ENCODE results near the gene EPB41L4B.
"Not testable (repeated sequence)": the region's sequence is repeated elsewhere in the genome, so short reads cannot be mapped to it uniquely, and the experiment has no call there.

Gene EPB41L4B

DNA sequence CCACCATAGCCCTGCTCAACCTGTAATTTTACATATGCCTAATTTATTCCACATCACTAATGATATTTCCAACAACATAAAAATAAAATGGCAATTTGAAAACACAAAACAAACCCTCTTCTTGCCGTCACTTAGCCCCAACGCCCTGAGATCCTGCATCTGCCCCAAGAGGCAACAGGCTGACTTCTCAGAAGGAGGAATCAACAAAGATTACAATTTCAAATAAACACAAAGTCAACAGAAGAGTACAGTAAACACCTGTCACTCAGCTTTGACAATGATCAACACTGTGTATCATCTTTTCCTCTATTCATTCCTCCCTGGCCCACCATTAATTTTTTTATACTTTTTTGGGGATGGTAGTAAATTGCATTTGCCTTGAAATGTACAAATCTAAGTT, 19.8 kb downstream of the EPB41L4B start:
- Histone ChIP-seq H3K36me3 (ENCODE audit: control insufficient read depth, insufficient read depth, low read length) (no peaks in the 10 kb centered on the region), H3K4me3 (ENCODE audit: low read length) (no peak overlapping the region), H3K4me1 (ENCODE audit: control insufficient read depth, insufficient read depth, low read length) (no peaks in the 10 kb centered on the region), H3K27me3 (ENCODE audit: control insufficient read depth, insufficient read depth, low read length) (no peaks in the 10 kb centered on the region), H3K9me3 (ENCODE audit: control insufficient read depth, insufficient read depth, low read length) (no peaks in the 10 kb centered on the region), H3K27ac (ENCODE audit: low read length) (no peak overlapping the region)
- no peak for DNase-seq (ENCODE audit: low read depth, low spot score)
- WGBS (ENCODE audit: insufficient coverage, insufficient read length) = no CpG with 5 or more reads among the region's 2 CpGs

DNA sequence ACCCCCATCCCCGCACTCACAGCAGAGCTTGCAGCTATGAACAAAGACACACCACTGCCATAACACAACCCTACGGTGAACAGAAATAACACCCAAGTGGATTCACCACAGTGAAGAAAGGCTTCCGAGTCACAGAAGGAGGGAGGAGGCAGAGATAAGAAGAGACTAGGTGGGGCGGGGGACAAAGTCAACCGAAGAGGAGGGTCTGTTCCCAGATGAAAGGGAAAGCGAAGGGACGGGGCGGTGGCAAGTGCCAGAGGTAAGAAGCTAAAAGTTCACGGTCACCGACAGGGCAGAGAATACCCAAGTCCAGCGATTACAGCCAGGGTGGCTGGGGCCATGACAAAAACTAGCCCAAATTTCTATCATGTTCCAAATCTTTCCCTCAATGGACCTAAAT, 21.0 kb downstream of the EPB41L4B start:
- no peak for DNase-seq (ENCODE audit: low read depth, low spot score)
- WGBS (ENCODE audit: insufficient coverage, insufficient read length) = no CpG with 5 or more reads among the region's 11 CpGs
- no peak overlapping the region for H3K4me3 ChIP-seq (ENCODE audit: low read length)
- no peaks in the 10 kb centered on the region for H3K4me1 ChIP-seq (ENCODE audit: control insufficient read depth, insufficient read depth, low read length)
- no peaks in the 10 kb centered on the region for H3K27me3 ChIP-seq (ENCODE audit: control insufficient read depth, insufficient read depth, low read length)
- H3K9me3 ChIP-seq (ENCODE audit: control insufficient read depth, insufficient read depth, low read length) = no peaks in the 10 kb centered on the region
- no peaks in the 10 kb centered on the region for H3K36me3 ChIP-seq (ENCODE audit: control insufficient read depth, insufficient read depth, low read length)
- no peak overlapping the region for H3K27ac ChIP-seq (ENCODE audit: low read length)

DNA sequence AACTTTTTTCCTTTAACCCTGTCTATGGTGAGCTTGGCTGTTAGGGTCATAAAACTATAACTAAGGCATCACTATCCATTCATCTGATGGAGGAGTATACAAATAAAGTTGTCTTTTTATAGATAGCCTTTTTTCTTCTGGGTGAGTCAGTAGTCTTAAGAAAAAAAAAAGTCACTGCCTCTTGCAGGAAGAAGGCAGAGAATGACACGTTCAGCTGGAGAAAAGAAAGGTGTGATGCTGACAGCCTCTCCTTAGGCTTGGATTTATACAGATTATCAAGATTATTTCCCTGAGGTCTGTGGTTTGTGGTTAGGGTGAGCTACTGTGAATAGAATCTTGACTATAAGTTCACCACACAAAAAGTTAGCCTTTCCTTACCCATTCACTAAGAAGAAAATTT, 23.0 kb downstream of the EPB41L4B start:
- no peaks in the 10 kb centered on the region for H3K9me3 ChIP-seq (ENCODE audit: control insufficient read depth, insufficient read depth, low read length)
- no peak for DNase-seq (ENCODE audit: low read depth, low spot score)
- WGBS (ENCODE audit: insufficient coverage, insufficient read length) = no CpG with 5 or more reads among the region's 1 CpG
- H3K27ac ChIP-seq (ENCODE audit: low read length) = no peak overlapping the region
- no peaks in the 10 kb centered on the region for H3K4me1 ChIP-seq (ENCODE audit: control insufficient read depth, insufficient read depth, low read length)
- no peaks in the 10 kb centered on the region for H3K36me3 ChIP-seq (ENCODE audit: control insufficient read depth, insufficient read depth, low read length)
- no peak overlapping the region for H3K4me3 ChIP-seq (ENCODE audit: low read length)
- no peaks in the 10 kb centered on the region for H3K27me3 ChIP-seq (ENCODE audit: control insufficient read depth, insufficient read depth, low read length)

DNA sequence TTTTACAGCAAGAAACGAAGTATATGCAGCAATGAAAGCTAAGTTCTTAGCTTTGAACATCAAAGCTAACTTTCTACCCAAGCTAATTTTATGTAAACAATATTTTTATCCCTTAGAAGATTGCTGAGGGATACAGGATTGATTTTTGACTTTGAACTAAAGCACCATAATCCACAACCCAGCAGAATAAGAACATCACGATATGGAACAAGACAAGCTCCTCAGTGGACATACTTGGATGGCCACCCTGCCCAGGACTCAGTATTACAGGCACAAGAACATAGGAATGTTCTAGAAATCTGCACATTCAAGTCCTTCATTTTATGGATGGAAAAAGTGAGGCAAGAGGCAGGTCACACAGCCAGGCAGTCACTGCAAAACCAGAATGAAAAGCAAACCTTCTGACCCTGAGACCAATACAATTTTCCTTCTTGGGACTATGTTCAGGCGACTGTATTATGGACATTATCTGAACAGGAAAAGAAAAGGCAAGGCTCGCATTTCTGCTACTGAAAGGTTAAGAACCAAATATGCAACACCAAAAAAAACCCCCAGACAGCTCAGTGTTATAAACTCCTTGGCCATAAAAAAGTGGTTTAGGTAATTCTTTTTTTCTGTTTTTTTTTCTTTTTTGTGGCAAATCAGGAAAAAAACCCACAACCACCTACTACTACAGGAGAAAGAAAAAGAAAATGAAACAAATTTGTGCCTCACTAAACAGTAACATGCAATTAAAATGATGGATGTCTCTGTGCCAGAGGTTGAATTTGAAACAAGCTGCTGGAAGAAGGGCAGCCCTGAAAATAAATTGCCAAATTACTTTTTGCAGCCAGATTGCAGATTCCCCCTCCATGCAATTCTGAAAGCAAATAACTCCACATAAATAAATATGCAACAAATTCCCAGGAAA, 25.4 kb downstream of the EPB41L4B start:
- Histone ChIP-seq H3K9me3 (ENCODE audit: control insufficient read depth, insufficient read depth, low read length) (no peaks in the 10 kb centered on the region), H3K27me3 (ENCODE audit: control insufficient read depth, insufficient read depth, low read length) (no peaks in the 10 kb centered on the region), H3K4me1 (ENCODE audit: control insufficient read depth, insufficient read depth, low read length) (no peaks in the 10 kb centered on the region), H3K36me3 (ENCODE audit: control insufficient read depth, insufficient read depth, low read length) (no peaks in the 10 kb centered on the region), H3K4me3 (ENCODE audit: low read length) (no peak overlapping the region), H3K27ac (ENCODE audit: low read length) (no peak overlapping the region)
- DNase-seq (ENCODE audit: low read depth, low spot score) = no peak
- WGBS (ENCODE audit: insufficient coverage, insufficient read length) = no CpG with 5 or more reads among the region's 4 CpGs

DNA sequence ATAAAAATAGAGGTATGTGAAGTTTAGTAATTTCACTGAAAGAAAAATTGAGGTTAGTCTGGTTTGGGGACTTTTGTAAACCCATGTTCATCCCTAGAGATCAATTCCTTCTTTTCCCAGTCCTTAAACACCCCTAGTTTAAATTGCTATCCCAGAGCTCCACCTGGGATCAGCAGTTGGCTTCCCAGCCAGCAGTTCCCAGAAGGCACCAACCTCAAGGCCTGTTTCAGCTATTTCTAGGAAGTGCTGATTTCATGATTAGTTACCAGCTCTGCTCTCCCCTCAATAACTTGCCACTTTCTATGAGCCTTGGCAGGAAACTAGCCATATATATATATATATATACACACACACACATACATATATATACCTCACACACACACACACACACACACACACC, 30.5 kb downstream of the EPB41L4B start:
- H3K36me3 ChIP-seq (ENCODE audit: control insufficient read depth, insufficient read depth, low read length) = no peaks in the 10 kb centered on the region
- no peak for DNase-seq (ENCODE audit: low read depth, low spot score)
- no peaks in the 10 kb centered on the region for H3K9me3 ChIP-seq (ENCODE audit: control insufficient read depth, insufficient read depth, low read length)
- no peak overlapping the region for H3K4me3 ChIP-seq (ENCODE audit: low read length)
- no peaks in the 10 kb centered on the region for H3K4me1 ChIP-seq (ENCODE audit: control insufficient read depth, insufficient read depth, low read length)
- no peaks in the 10 kb centered on the region for H3K27me3 ChIP-seq (ENCODE audit: control insufficient read depth, insufficient read depth, low read length)
- no peak overlapping the region for H3K27ac ChIP-seq (ENCODE audit: low read length)

DNA sequence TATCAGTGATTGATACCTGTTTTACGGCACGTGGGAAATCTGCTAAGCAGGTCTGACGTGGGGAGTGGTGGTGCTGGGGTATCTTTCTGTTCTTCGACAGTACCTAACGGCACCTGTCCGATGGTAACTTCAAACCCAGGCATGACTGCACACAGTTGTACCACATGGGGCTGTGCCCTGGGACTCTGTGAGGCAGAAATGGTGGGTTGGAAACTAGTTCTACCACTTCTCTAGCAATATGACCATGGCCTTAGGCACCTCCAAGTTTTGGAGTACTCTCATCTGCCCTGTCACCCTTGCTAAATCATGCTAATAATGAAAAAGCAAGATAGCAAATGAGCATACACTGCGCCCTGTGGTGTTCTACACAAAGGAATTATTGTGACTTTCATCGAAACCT, 30.9 kb downstream of the EPB41L4B start:
- no peak overlapping the region for H3K27ac ChIP-seq (ENCODE audit: low read length)
- no peaks in the 10 kb centered on the region for H3K27me3 ChIP-seq (ENCODE audit: control insufficient read depth, insufficient read depth, low read length)
- no peaks in the 10 kb centered on the region for H3K4me1 ChIP-seq (ENCODE audit: control insufficient read depth, insufficient read depth, low read length)
- H3K4me3 ChIP-seq (ENCODE audit: low read length) = no peak overlapping the region
- no peak for DNase-seq (ENCODE audit: low read depth, low spot score)
- H3K36me3 ChIP-seq (ENCODE audit: control insufficient read depth, insufficient read depth, low read length) = no peaks in the 10 kb centered on the region
- no peaks in the 10 kb centered on the region for H3K9me3 ChIP-seq (ENCODE audit: control insufficient read depth, insufficient read depth, low read length)
- no CpG with 5 or more reads among the region's 8 CpGs for WGBS (ENCODE audit: insufficient coverage, insufficient read length)

DNA sequence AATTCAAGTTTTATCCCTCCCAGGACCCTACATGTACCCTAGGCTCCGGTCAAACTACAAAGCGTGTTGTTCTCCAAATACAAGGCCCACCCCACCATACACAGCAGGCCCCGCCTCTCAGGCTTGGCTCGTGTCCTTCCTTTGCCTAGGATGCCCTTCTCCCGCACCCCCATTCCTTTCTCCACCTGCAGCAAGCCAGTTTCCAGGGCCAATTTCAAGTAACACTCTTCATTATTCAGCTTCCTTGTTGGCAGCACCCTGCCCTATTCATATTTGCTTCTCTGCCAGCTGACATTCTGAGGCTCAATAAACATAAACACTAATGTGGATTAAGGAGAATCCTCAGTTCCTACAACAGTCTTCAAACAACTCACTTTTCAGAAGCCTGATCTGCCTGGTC, 31.7 kb downstream of the EPB41L4B start:
- no peaks in the 10 kb centered on the region for H3K9me3 ChIP-seq (ENCODE audit: control insufficient read depth, insufficient read depth, low read length)
- no peak overlapping the region for H3K4me3 ChIP-seq (ENCODE audit: low read length)
- H3K27ac ChIP-seq (ENCODE audit: low read length) = no peak overlapping the region
- DNase-seq (ENCODE audit: low read depth, low spot score) = no peak
- no peaks in the 10 kb centered on the region for H3K27me3 ChIP-seq (ENCODE audit: control insufficient read depth, insufficient read depth, low read length)
- H3K4me1 ChIP-seq (ENCODE audit: control insufficient read depth, insufficient read depth, low read length) = no peaks in the 10 kb centered on the region
- H3K36me3 ChIP-seq (ENCODE audit: control insufficient read depth, insufficient read depth, low read length) = no peaks in the 10 kb centered on the region
- no CpG with 5 or more reads among the region's 5 CpGs for WGBS (ENCODE audit: insufficient coverage, insufficient read length)

DNA sequence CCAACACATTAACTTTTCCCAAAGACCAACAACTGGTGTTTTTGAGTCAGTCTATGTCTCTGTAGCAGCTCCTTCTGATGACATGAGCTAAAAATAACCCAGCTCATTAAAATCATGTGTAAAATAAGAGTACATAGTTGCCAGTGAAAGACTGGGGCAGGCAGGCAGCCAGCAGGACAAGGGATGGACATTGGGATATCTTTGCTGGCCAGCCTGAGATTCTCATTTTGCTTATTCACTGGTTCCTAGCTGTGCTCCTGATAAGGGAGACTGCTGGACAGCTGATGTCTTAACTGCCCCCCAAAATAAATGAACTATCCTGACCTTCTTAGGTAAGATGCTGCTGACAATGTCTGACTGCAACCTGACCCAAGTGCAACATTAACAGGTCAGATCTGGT, 33.9 kb downstream of the EPB41L4B start:
- no peak for DNase-seq (ENCODE audit: low read depth, low spot score)
- Histone ChIP-seq H3K36me3 (ENCODE audit: control insufficient read depth, insufficient read depth, low read length) (no peaks in the 10 kb centered on the region), H3K4me3 (ENCODE audit: low read length) (no peak overlapping the region), H3K27me3 (ENCODE audit: control insufficient read depth, insufficient read depth, low read length) (no peaks in the 10 kb centered on the region), H3K4me1 (ENCODE audit: control insufficient read depth, insufficient read depth, low read length) (no peaks in the 10 kb centered on the region), H3K27ac (ENCODE audit: low read length) (no peak overlapping the region), H3K9me3 (ENCODE audit: control insufficient read depth, insufficient read depth, low read length) (no peaks in the 10 kb centered on the region)

DNA sequence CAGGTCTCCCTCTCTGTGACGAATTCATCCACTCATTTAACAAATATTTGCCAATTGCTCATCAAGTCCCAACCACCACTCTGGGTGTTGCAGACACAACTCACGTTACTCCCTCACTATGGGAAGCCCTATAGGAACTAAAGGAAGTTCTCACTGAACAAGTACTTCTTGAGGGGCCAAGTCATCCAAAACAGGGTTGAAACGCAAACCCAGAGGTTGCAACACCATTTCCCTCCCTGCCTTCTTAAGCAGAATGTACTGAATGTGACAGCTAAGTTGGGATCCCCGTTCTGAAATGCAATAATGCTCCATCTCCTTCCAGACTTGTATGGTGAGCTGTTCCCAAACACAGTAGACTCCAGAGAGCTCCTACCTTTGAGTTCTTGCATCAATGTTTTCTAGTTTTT, 34.3 kb downstream of the EPB41L4B start:
- no peak overlapping the region for H3K4me3 ChIP-seq (ENCODE audit: low read length)
- H3K9me3 ChIP-seq (ENCODE audit: control insufficient read depth, insufficient read depth, low read length) = no peaks in the 10 kb centered on the region
- no CpG with 5 or more reads among the region's 4 CpGs for WGBS (ENCODE audit: insufficient coverage, insufficient read length)
- no peak for DNase-seq (ENCODE audit: low read depth, low spot score)
- no peak overlapping the region for H3K27ac ChIP-seq (ENCODE audit: low read length)
- H3K36me3 ChIP-seq (ENCODE audit: control insufficient read depth, insufficient read depth, low read length) = no peaks in the 10 kb centered on the region
- H3K4me1 ChIP-seq (ENCODE audit: control insufficient read depth, insufficient read depth, low read length) = no peaks in the 10 kb centered on the region
- H3K27me3 ChIP-seq (ENCODE audit: control insufficient read depth, insufficient read depth, low read length) = no peaks in the 10 kb centered on the region

DNA sequence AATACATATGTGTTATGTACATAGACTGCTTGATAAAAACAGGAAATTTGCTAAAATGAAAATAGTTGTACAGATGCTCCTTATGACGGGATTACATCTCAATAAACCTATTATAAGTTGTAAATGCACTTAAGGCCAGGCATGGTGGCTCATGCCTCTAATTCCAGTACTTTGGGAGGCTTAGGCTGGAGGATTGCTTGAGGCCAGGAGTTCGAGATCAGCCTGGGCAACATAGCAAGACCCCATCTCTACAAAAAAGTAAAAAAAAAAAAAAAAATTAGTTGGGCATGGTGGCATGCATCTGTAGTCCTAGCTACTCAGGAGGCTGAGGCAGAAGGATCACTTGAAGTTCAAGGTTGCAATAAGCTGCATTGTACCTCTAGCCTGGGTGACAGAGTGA, 37.2 kb downstream of the EPB41L4B start:
- DNase-seq (ENCODE audit: low read depth, low spot score); H3K27me3 ChIP-seq (ENCODE audit: control insufficient read depth, insufficient read depth, low read length); H3K4me3 ChIP-seq (ENCODE audit: low read length); H3K9me3 ChIP-seq (ENCODE audit: control insufficient read depth, insufficient read depth, low read length); H3K36me3 ChIP-seq (ENCODE audit: control insufficient read depth, insufficient read depth, low read length); H3K27ac ChIP-seq (ENCODE audit: low read length); H3K4me1 ChIP-seq (ENCODE audit: control insufficient read depth, insufficient read depth, low read length): not testable (repeated sequence)
- WGBS (ENCODE audit: insufficient coverage, insufficient read length) = no CpG with 5 or more reads among the region's 2 CpGs

DNA sequence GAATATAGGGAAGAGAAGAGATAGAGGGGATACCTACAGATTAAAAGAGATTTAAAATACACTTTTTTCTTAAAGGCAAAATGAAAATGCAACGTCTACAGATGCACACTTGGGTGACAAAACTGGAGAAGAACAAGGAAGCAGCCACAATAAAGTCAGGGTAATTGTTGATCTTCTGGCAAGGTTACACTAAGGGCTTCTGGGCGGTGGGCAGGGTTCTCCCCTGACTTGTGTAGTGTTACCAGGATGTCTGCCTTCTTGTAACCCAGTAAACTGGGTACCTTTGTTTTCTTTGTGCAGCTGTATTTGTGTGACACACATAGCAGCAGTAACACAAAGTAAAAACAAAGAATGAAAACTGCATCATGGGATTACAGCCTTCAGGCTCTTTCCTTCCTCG, 37.8 kb downstream of the EPB41L4B start:
- no peak for DNase-seq (ENCODE audit: low read depth, low spot score)
- H3K36me3 ChIP-seq (ENCODE audit: control insufficient read depth, insufficient read depth, low read length) = no peaks in the 10 kb centered on the region
- H3K9me3 ChIP-seq (ENCODE audit: control insufficient read depth, insufficient read depth, low read length) = no peaks in the 10 kb centered on the region
- no peak overlapping the region for H3K4me3 ChIP-seq (ENCODE audit: low read length)
- H3K27ac ChIP-seq (ENCODE audit: low read length) = no peak overlapping the region
- no peaks in the 10 kb centered on the region for H3K4me1 ChIP-seq (ENCODE audit: control insufficient read depth, insufficient read depth, low read length)
- no CpG with 5 or more reads among the region's 3 CpGs for WGBS (ENCODE audit: insufficient coverage, insufficient read length)
- H3K27me3 ChIP-seq (ENCODE audit: control insufficient read depth, insufficient read depth, low read length) = no peaks in the 10 kb centered on the region
